WERI-Rb-1 (cell line): ENCODE measurements around the gene SLC25A39.
"Not testable (repeated sequence)": the region's sequence is repeated elsewhere in the genome, so short reads cannot be mapped to it uniquely, and the experiment has no call there.

Experiments used
- DNase-seq: peaks from one replicate; pipeline ENCODE4 v3.0.0-alpha.2; 2020
- H3K27ac ChIP-seq: fragments of 250-450 bp; sonication (Bioruptor Pico); 2 replicates; pipeline ENCODE4 v1.5.1; 2020; ENCODE audit warnings: mild to moderate bottlenecking, moderate library complexity
- H3K27me3 ChIP-seq: fragments of 250-450 bp; sonication (Bioruptor Pico); 2 replicates; pipeline ENCODE4 v1.5.1; 2021; ENCODE audit warnings: mild to moderate bottlenecking, low read depth, moderate library complexity; ENCODE audit not compliant: insufficient read depth, severe bottlenecking
- H3K36me3 ChIP-seq: fragments of 250-450 bp; sonication (Bioruptor Pico); 2 replicates; pipeline ENCODE4 v1.5.1; 2020; ENCODE audit warnings: mild to moderate bottlenecking, moderate library complexity
- H3K4me3 ChIP-seq: 2 replicates; pipeline ENCODE4 v1.5.1; 2011; ENCODE audit warnings: low read depth, mild to moderate bottlenecking, control low read depth, low read length
- H3K9me3 ChIP-seq: fragments of 250-450 bp; sonication (Bioruptor Pico); 2 replicates; pipeline ENCODE4 v1.5.1; 2021; ENCODE audit warnings: mild to moderate bottlenecking, moderate library complexity; ENCODE audit not compliant: severe bottlenecking
- CTCF ChIP-seq: IDR thresholded peaks from 2 replicates; pipeline ENCODE4 v1.5.1; 2011; ENCODE audit warnings: low read depth, mild to moderate bottlenecking, control low read depth, inconsistent platforms, low read length

Gene SLC25A39

DNA sequence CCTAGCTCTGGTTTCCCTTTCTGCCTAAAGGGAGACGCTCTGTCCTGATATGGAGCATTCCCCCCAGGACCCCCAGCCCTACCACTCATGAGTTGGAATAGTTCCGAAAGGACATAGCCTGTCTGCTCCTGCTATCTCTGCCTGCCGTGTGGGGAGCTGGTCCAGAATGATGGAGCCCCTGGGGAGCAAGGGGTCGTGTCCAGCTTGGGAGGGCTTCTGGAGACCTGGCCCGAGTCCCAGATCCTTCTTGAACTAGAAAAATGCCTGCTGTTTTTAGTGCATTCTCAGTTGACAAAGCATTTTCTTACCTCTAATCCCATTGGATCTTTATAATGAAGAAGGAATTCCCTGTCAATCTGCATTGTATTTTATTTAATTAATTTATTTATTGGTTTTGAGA, 11.3 kb upstream of the SLC25A39 start:
- no peak overlapping the region for H3K27ac ChIP-seq
- no peak for TF ChIP-seq CTCF

DNA sequence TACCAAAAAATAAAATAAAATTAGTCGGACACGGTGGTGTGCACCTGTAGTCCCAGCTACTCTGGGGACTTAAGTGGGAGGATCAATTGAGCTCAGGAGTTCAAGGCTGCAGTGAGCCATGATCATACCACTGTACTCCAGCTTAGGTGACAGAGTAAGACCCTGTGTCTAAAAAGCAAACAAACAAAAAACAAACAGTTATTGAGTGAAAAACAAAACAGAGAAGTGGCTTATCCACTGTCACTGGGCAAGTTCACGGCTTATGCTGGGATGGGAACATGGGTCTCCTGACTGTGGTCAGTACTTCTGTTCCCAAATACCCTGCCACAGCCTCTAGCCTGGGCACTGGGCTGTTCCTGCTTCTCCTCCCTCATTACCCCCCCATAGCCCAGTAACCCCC, 10.9 kb upstream of the SLC25A39 start:
- Histone ChIP-seq H3K4me3 (no peak overlapping the region), H3K36me3 (no peaks in the 10 kb centered on the region), H3K27ac (no peak overlapping the region), H3K9me3 (no peaks in the 10 kb centered on the region), H3K27me3 (no peaks in the 10 kb centered on the region)
- DNase-seq = no peak
- TF ChIP-seq CTCF = no peak

More for the DNA sequence above, 11.3 kb upstream of the SLC25A39 start:
- Histone ChIP-seq H3K4me3 (no peak overlapping the region), H3K9me3 (no peaks in the 10 kb centered on the region), H3K27me3 (no peaks in the 10 kb centered on the region), H3K36me3 (no peaks in the 10 kb centered on the region)
- DNase-seq = no peak

GRCh38 chr17:44334727-44335126, 10.1 kb upstream of the SLC25A39 start:
- TF ChIP-seq CTCF = no peak
- Histone ChIP-seq H3K4me3 (no peak overlapping the region), H3K36me3 (no peaks in the 10 kb centered on the region), H3K27me3 (no peaks in the 10 kb centered on the region), H3K27ac (no peak overlapping the region), H3K9me3 (no peaks in the 10 kb centered on the region)
- no peak for DNase-seq

DNA sequence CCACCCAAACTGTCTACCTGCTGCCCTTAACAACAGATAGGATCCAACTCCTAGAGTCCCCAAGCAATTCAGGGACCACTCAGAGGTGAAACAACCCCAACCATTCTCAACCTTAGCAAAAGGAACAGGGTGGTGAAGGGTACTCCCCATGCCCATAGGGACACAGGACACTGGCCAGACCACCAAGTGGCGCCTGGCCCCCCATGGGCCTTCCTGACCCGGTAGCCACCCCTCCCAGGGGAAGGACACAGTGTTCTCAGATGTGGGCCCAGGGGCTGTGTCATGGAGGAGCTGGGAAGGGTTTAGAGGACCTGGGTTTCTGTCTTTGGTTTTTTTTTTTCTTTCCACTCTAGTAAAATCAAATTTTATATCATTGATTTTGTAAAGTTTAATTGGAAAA, 9.7 kb upstream of the SLC25A39 start:
- Histone ChIP-seq H3K27me3 (no peaks in the 10 kb centered on the region), H3K36me3 (no peaks in the 10 kb centered on the region), H3K4me3 (no peak overlapping the region), H3K27ac (no peak overlapping the region), H3K9me3 (no peaks in the 10 kb centered on the region)
- DNase-seq = no peak
- TF ChIP-seq CTCF = no peak

DNA sequence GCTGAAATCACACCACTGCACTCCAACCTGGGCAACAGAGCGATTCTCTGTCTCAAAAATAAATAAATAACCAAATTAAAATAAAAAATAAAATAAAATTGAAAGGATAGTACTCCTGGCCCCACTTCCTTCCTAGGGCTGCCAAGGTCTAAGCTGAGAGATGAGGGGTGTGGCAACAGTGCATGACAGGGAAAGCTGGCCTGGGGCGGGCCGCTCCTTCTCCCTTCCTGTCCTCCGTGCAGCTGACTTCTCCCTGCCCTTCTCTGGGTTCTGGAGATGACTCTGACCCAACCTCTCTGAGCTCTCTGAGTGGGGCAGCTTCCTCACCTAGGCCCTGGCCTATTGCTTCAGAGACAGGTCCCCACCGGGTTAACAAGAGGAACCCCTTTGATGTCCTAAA, 8.7 kb upstream of the SLC25A39 start:
- H3K9me3 ChIP-seq = no peaks in the 10 kb centered on the region
- DNase-seq = no peak
- no peak overlapping the region for H3K27ac ChIP-seq
- no peak overlapping the region for H3K4me3 ChIP-seq
- H3K27me3 ChIP-seq = no peaks in the 10 kb centered on the region
- H3K36me3 ChIP-seq = no peaks in the 10 kb centered on the region
- TF ChIP-seq CTCF = no peak

DNA sequence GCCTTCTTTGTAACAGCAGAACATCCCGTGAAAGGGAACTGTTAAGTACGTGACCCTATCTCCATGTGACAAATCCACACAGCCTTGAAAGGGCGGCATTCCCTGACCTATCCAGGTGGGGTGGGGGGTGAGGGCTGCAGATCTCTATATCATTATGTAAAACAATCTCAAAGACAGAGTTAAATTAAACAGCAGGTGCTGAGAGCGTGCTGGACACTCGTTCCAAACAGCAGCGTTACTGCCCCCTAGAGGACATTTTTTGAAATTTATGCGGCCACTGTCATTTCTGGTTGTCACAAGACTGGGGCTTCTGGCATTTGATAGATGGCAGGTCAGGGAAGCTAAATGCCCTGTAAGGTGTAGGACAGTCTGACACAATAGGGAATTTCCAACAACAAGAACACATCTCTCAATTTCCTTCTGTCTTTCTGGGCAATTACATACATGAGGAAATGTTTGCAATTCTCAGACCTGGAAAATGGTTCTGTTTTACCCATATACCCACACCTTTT, 6.7 kb upstream of the SLC25A39 start:
- no peaks in the 10 kb centered on the region for H3K9me3 ChIP-seq
- peak; percentile 82 for TF ChIP-seq CTCF
- H3K36me3 ChIP-seq = no peaks in the 10 kb centered on the region
- DNase-seq = peak; percentile 90
- peak overlapping the region; percentile 6; the same call in 1 of the 2 replicates for H3K27ac ChIP-seq
- no peaks in the 10 kb centered on the region for H3K27me3 ChIP-seq
- 0 out of 2 replicates have a peak overlapping the region, but pooled peaks have one; percentile 3 for H3K4me3 ChIP-seq

- not testable (repeated sequence) for H3K4me3 ChIP-seq, DNase-seq, H3K27ac ChIP-seq, H3K36me3 ChIP-seq, H3K27me3 ChIP-seq, H3K9me3 ChIP-seq
Observed at GRCh38 chr17:44330263-44330662, 5.6 kb upstream of the SLC25A39 start.

DNA sequence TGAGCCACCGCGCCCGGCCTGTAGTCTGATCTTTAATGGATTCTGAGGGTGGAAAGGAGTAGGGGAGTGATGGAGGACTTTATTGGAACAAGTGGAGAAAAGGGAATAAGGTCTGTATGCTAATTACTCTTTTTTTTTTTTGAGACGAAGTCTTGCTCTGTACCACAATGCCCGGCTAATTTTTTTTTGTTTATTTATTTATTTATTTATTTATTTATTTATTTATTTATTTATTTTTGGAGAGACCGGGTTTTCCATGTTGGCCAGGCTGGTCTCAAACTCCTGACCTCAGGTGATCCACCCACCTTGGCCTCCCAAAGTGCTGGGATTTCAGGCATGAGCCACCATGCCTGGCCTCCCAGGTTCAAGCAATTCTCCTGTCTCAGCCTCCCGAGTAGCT, 4.9 kb upstream of the SLC25A39 start:
- not testable (repeated sequence) for H3K4me3 ChIP-seq, DNase-seq, H3K36me3 ChIP-seq, H3K27me3 ChIP-seq, H3K27ac ChIP-seq, H3K9me3 ChIP-seq
